Neuron (in vitro differentiated cells): ENCODE measurements around the gene PLCB4.

ENCODE experiments used
- H2AFZ ChIP-seq: one replicate; pipeline ENCODE4 v1.6.1; 2013; ENCODE audit warnings: low read depth, mild to moderate bottlenecking, inconsistent platforms, low read length, moderate library complexity
- H3K27me3 ChIP-seq: one replicate; pipeline ENCODE4 v1.6.1; 2013; ENCODE audit warnings: low read length; ENCODE audit not compliant: insufficient read depth
- H3K36me3 ChIP-seq: one replicate; pipeline ENCODE4 v1.6.1; 2013; ENCODE audit warnings: low read length; ENCODE audit not compliant: insufficient read depth
- H3K4me1 ChIP-seq: one replicate; pipeline ENCODE4 v1.6.1; 2013; ENCODE audit warnings: low read length; ENCODE audit not compliant: insufficient read depth
- H3K4me3 ChIP-seq: 2 replicates; pipeline ENCODE4 v1.5.1; 2013; ENCODE audit warnings: mild to moderate bottlenecking, low read length, moderate library complexity
- H3K9me3 ChIP-seq: one replicate; pipeline ENCODE4 v1.6.1; 2013; ENCODE audit warnings: low read length

Gene PLCB4

GRCh38 chr20:9241721-9242427 is 173.0 kb downstream of the PLCB4 start:
- H3K4me3 ChIP-seq, result no peak overlapping the region
- no peak overlapping the region for H2AFZ ChIP-seq
- H3K27me3 ChIP-seq, result no peaks in the 10 kb centered on the region
- peaks cover 10% of the 10 kb centered on the region for H3K4me1 ChIP-seq
- H3K9me3 ChIP-seq, result no peaks in the 10 kb centered on the region
- no peaks in the 10 kb centered on the region for H3K36me3 ChIP-seq

GRCh38 chr20:9243986-9244385 is 175.1 kb downstream of the PLCB4 start:
- Histone ChIP-seq H2AFZ (no peak overlapping the region), H3K4me3 (no peak overlapping the region), H3K4me1 (peaks cover 10% of the 10 kb centered on the region), H3K9me3 (no peaks in the 10 kb centered on the region), H3K36me3 (no peaks in the 10 kb centered on the region), H3K27me3 (no peaks in the 10 kb centered on the region)

GRCh38 chr20:9244811-9245210 is 175.9 kb downstream of the PLCB4 start:
- no peak overlapping the region for H2AFZ ChIP-seq

GRCh38 chr20:9246731-9247130 is 177.8 kb downstream of the PLCB4 start:
- no peaks in the 10 kb centered on the region for H3K36me3 ChIP-seq
- no peak overlapping the region for H2AFZ ChIP-seq
- H3K9me3 ChIP-seq, result no peaks in the 10 kb centered on the region
- no peaks in the 10 kb centered on the region for H3K27me3 ChIP-seq
- H3K4me1 ChIP-seq, result no peaks in the 10 kb centered on the region
- H3K4me3 ChIP-seq, result no peak overlapping the region

More at GRCh38 chr20:9244811-9245210, 175.9 kb downstream of the PLCB4 start:
- Histone ChIP-seq H3K4me1 (peaks cover 10% of the 10 kb centered on the region), H3K4me3 (no peak overlapping the region), H3K36me3 (no peaks in the 10 kb centered on the region), H3K27me3 (no peaks in the 10 kb centered on the region), H3K9me3 (no peaks in the 10 kb centered on the region)

- H3K27me3 ChIP-seq, result no peaks in the 10 kb centered on the region
- H2AFZ ChIP-seq, result no peak overlapping the region
- no peaks in the 10 kb centered on the region for H3K36me3 ChIP-seq
- no peak overlapping the region for H3K4me3 ChIP-seq
- no peaks in the 10 kb centered on the region for H3K4me1 ChIP-seq
- no peaks in the 10 kb centered on the region for H3K9me3 ChIP-seq
Observed at GRCh38 chr20:9250511-9250910, 181.6 kb downstream of the PLCB4 start.

- H3K4me1 ChIP-seq, result no peaks in the 10 kb centered on the region
- H3K36me3 ChIP-seq, result no peaks in the 10 kb centered on the region
- H2AFZ ChIP-seq, result no peak overlapping the region
- no peaks in the 10 kb centered on the region for H3K9me3 ChIP-seq
- no peak overlapping the region for H3K4me3 ChIP-seq
- H3K27me3 ChIP-seq, result no peaks in the 10 kb centered on the region
Observed at GRCh38 chr20:9253006-9253539, 184.2 kb downstream of the PLCB4 start.

GRCh38 chr20:9255171-9255570 is 186.3 kb downstream of the PLCB4 start:
- H3K27me3 ChIP-seq, result no peaks in the 10 kb centered on the region
- no peaks in the 10 kb centered on the region for H3K4me1 ChIP-seq
- no peaks in the 10 kb centered on the region for H3K9me3 ChIP-seq
- H3K4me3 ChIP-seq, result no peak overlapping the region
- H3K36me3 ChIP-seq, result no peaks in the 10 kb centered on the region
- no peak overlapping the region for H2AFZ ChIP-seq

- no peaks in the 10 kb centered on the region for H3K4me1 ChIP-seq
- no peak overlapping the region for H3K4me3 ChIP-seq
- no peak overlapping the region for H2AFZ ChIP-seq
- no peaks in the 10 kb centered on the region for H3K36me3 ChIP-seq
- H3K9me3 ChIP-seq, result no peaks in the 10 kb centered on the region
- H3K27me3 ChIP-seq, result no peaks in the 10 kb centered on the region
Observed at GRCh38 chr20:9256393-9256792, 187.5 kb downstream of the PLCB4 start.

GRCh38 chr20:9258901-9259300 is 190.0 kb downstream of the PLCB4 start:
- H3K4me1 ChIP-seq, result peaks cover 6% of the 10 kb centered on the region
- H3K9me3 ChIP-seq, result no peaks in the 10 kb centered on the region
- H2AFZ ChIP-seq, result no peak overlapping the region
- H3K4me3 ChIP-seq, result no peak overlapping the region
- H3K27me3 ChIP-seq, result no peaks in the 10 kb centered on the region
- no peaks in the 10 kb centered on the region for H3K36me3 ChIP-seq

GRCh38 chr20:9260027-9260426 is 191.1 kb downstream of the PLCB4 start:
- H3K4me3 ChIP-seq, result no peak overlapping the region
- H3K9me3 ChIP-seq, result no peaks in the 10 kb centered on the region
- H3K27me3 ChIP-seq, result no peaks in the 10 kb centered on the region
- H3K4me1 ChIP-seq, result peaks cover 6% of the 10 kb centered on the region
- H3K36me3 ChIP-seq, result no peaks in the 10 kb centered on the region
- H2AFZ ChIP-seq, result no peak overlapping the region

- H3K36me3 ChIP-seq, result no peaks in the 10 kb centered on the region
- H2AFZ ChIP-seq, result no peak overlapping the region
- peaks cover 6% of the 10 kb centered on the region for H3K4me1 ChIP-seq
- H3K27me3 ChIP-seq, result no peaks in the 10 kb centered on the region
- H3K4me3 ChIP-seq, result no peak overlapping the region
- H3K9me3 ChIP-seq, result no peaks in the 10 kb centered on the region
Observed at GRCh38 chr20:9261781-9262180, 192.9 kb downstream of the PLCB4 start.

- no peaks in the 10 kb centered on the region for H3K36me3 ChIP-seq
- no peaks in the 10 kb centered on the region for H3K9me3 ChIP-seq
- peaks cover 6% of the 10 kb centered on the region for H3K4me1 ChIP-seq
Observed at GRCh38 chr20:9262653-9263194, 193.8 kb downstream of the PLCB4 start.

GRCh38 chr20:9269280-9269971 is 200.5 kb downstream of the PLCB4 start:
- Histone ChIP-seq H3K9me3 (no peaks in the 10 kb centered on the region), H2AFZ (no peak overlapping the region), H3K36me3 (no peaks in the 10 kb centered on the region), H3K4me3 (no peak overlapping the region), H3K4me1 (no peaks in the 10 kb centered on the region), H3K27me3 (no peaks in the 10 kb centered on the region)

More at GRCh38 chr20:9262653-9263194, 193.8 kb downstream of the PLCB4 start:
- no peaks in the 10 kb centered on the region for H3K27me3 ChIP-seq
- H2AFZ ChIP-seq, result no peak overlapping the region
- no peak overlapping the region for H3K4me3 ChIP-seq
